Measurements from ENCODE around the gene RUNX3.
"Not testable (repeated sequence)": the region's sequence is repeated elsewhere in the genome, so short reads cannot be mapped to it uniquely, and the experiment has no call there.

RUNX3 gene

DNA sequence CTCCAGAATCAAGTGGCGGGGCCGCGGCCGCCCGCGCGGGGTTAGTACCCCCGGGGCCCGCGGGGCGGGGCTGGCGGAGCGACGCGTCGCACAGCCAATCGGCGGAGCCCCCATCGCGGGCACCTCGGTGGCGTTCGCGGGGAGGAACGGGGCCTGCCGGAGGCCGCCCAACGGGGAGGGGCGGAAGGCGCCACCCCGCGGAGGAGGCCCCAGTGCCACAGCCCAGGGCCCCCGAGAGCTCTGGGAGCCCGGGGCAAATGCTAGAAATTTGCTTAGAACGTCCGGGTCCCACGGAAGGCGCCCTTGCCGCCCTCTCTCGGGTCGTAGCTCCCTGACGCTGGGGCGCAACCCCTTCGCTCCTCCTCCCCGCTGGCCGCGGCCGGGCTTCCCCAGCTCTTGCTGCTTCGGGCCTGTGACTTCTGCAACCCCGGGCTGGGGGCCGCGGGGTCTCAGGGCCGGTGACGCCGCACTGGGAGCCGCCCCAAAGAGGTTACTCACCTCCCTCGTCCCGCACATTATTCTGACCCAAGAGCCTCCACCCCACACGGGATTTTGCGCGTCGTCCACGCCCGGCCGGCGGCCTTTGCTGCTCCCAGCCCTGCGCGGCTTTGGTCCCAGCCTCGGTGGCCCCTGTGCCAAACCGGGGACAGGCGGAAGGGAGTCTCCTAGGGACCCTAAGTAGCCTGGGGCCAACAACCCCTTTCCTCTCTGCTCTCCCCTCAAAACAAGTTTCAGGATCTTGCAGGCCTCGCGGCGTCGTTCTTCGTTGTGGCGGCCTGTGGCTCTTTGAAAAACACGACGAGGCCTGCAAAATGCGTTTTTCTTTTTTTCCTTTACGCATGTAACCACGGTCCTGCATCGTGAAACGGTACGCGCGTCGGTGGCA is at the start of gene RUNX3:
Gene RUNX3, minus strand, starts transcription at position 17 of the 886 bp plus-strand sequence. CDS start 408 bp downstream, outside the sequence.
- no peak for FAIRE-seq

DNA sequence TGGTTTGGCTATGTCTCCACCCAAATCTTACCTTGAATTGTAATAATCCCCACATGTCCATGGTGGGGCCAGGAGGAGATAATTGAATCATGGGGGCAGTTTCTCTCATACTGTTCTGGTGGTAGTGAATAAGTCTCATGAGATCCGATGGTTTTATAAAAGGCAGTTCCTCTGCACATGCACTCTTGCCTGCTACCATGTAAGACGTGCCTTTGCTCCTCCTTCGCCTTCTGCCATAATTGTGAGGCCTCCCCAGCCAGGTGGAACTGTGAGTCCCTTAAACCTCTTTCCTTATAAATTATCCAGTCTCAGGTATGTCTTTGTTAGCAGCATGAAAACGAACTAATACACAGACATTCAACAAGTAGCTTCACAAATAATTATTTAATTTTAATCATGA is 49.2 kb upstream of the RUNX3 start:
- FAIRE-seq, result not testable (repeated sequence)

DNA sequence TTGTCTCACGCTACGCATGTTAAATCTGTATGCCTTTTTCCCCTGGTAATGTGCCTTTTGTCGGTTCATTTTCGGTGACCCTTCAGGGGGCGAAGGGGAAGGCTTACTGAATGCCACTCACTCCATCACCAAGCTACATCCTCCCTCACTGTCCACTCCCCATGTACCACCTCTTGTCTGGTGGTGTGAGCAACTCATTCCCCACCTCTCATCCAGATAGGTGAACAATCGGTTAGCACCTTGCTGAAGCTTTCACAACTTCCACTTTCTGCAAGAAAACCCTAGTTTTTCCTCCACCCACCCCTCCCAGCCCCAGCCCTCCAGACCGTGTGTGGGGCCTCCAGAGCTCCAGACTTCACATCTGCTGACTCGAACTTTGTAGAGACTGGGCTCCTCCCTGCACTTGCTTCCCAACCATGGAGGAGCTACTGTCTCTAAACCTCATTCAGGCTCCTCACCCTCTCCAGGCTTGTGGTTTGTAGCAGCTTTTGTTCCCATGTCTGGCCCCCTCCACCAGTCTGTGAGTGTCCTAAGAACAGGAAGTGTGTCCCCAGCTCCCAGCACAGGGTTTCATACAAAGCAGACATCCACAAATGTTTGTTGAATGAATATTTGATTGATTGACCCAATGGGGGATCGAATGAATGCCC is 48.4 kb upstream of the RUNX3 start:
- no peak for FAIRE-seq

DNA sequence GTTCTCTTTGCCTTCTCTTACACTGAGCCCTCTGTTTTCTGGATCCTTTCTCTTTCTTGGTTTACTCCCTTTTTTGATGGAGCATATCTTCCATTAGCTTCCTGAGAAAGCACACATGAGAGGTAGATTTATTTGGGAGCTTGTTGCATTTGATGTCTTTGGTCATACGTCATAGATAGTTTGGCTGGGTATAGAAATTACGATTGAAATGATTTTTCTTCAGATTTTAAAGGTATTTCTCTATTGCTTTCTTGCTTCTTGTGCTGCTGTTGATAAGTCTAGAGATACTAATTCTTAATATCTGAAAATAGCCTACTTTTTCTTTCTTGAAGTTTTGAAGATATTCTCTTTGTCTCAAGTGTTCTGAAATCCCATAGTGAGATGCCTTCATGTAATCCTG is 45.3 kb upstream of the RUNX3 start:
- no peak for FAIRE-seq

DNA sequence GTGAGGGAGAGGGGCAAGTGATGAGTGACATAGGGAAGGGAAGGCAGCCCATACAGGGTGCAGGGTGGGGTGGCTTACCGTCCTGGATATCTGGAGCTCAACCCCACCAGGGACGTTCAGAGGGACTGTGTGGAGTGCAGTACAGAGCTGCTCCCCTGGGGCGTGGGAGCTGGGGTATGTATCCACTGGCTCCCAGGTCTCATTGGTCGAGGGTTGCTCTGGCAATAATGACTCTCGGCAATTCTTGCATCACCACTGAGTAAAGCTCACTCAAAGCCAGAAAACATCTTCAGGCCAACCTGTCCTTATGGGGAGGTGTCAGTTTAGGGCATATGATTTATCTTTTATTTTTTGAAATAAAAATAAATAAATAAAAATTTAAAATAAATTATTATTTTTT is 43.2 kb upstream of the RUNX3 start:
- FAIRE-seq, result no peak

DNA sequence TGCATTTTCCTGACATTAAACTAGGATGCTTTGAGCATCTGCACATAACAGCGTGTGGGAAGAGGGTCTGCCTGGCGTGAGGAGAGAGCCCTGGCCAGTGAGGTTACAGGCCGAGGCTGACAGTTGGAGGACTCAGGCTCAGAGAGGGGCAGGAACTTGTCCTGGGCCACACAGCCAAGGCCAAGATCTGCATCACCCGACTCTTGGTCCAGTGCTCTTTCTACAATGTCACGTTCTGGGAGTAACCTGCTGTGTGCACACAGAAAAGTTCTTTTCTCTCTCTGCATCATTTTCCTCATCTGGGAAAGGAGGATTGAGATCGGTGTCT is 42.8 kb upstream of the RUNX3 start:
- FAIRE-seq, result no peak

DNA sequence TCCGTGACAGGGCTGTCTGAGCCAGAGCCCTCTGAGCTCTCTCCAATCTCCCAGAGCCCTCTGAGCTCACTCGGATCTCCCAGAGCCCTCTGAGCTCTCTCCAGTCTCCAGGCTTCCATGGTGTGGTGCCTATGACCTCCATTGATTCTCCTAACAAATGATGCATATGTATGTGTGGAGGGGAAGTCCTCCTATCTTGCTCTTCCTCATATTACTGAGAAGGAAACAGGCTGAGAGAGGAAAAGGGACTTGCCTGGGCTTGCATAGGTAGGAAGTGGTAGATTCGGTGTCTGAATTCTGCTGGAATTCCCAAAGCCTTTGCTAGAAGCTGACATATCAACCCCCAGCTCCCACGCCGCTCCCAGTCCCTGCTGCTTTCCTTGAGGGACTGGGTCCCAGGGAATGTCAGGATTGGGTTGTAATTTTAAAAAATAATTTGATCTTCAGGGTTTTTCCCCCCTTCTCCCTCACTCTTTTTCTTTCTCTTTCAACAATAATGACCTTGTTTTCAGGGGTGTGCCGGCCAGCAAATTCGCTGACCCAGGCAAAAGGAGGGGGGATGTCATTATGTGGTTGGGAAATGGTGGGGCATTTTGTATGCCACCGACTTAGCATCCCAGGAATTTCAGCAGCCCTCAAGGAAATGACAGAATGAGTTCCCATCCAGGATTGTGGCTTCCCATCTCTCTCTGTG is 42.3 kb upstream of the RUNX3 start:
- no peak for FAIRE-seq

DNA sequence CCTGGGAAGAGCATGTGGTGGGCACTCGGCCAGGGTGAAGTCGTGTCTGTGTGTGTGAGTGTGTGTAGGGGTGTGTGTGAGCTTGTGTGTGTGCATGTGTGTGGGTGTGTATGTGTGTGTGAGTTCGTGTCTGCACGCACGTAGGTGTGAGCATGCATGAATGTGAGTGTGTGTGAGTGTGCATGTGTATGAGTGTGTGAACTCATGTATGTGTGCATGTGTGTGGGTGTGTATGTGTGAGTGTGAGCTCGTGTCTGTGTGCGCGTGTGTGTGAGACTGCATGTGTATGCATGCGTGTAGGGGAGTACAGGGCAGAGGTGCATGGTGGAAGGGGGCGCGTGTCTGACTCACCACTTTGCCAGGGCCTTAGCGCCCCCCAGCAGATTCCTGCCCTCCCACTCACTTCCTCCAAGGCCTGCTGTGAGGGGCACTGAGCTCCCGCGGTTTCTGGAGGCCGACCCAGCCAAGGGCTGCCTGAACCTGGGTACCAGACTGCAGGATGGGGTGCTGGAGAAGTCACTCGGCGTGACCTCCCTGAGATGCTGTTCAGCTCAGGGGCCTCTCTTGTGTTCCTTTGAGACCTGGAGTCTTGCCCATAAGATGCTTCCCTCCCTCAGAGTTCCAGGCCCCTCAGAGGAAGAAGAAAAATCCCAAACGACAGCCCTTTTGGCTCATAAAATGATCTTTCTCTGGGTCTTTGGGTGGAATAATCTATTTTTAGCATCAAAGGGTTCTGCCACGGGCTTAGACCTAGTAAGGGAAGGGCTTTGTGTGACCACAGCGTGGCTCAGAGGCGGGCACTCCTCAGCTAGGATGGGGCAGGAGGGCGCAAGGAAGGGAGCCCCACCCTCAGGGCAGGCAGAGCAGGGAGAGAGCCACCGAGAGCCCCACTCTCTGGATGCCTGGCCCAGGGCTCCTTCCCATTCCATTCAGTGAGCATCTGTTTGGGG is 41.1 kb upstream of the RUNX3 start:
- FAIRE-seq, result no peak

DNA sequence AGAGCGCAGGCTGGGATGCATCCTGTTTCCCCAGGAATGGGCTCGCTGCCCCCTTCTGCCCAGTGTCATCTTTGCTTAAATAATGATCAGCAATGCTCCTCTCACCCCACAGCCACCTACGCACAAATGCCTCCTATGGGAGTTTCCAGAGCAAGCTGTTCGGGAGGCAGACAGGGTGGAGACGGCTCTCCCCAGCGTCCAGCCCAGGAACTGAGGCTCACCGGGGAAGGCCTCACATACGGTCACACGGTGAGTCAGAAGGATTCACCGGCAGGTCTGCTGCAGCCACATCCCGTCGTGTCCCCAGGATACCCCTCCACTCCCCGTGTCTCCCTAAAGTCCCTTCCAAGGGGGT is 40.3 kb upstream of the RUNX3 start:
- FAIRE-seq, result no peak

DNA sequence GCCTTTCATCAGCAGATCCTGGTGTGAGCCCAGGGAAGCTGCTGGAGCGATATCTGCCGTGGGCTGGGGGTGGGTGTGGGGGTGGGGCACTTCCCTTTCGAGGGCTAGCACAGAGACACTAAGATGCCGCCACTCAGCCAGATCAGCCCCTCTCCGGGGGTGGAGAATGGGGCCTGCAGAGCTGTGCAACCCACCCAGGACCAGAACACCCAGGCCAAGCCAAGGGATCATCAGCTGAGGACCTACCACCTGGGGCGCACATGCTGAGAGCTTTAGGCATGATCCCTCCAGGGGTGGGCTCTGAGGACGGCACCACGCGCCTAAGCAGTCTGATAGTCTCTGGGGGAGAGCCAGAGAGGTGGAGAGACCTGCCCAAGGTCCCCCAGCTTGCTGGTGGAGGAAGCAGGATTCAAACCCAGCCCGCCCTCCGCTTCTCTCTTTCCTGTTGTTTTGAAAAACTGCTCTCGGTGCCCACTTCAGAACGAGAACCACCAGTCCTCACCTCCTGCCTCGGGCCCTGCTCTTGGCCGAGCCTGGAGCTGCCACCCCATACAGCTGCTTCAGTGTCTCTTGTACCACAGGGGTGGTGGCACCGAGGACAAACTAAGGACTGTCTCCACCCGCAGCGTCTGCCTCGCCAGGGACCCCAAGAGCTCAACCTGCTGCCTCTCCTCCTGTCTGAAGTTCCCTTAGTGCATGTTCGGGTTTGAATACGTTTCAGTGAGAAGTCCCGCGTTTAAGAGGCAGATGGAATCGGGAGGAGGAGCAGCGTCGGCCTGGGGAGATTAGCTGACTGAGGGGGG is 39.7 kb upstream of the RUNX3 start:
- FAIRE-seq, result no peak

DNA sequence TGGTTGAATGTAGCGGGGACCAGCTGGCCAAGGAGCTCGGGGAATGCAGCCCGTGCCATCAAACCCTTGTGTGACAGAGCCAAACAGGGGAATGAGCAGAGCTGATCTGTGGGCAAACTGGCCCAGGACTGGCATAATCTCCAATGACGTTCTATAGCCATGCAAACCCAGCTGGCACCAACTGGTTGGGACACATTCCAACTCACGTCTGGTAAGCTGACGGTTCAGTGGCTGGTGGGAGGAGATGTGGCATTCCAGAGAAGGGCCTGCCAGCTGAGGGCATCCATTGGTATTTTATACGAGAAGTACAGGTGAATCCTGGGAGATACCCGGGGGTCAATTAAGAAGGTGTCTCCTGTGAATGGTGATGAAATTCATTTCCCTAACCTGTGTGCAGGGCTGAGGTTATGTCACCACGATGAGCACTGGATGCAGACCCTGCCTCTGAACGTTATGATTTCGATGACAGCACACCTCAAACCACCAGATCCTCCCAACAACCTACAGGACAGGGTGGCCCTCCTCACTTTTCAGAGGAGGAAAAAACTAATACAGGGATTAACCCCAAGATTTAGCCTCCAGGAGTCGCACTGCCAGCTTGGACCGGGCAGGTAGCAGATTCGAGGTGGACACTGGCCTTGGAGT is 39.0 kb upstream of the RUNX3 start:
- FAIRE-seq, result no peak

DNA sequence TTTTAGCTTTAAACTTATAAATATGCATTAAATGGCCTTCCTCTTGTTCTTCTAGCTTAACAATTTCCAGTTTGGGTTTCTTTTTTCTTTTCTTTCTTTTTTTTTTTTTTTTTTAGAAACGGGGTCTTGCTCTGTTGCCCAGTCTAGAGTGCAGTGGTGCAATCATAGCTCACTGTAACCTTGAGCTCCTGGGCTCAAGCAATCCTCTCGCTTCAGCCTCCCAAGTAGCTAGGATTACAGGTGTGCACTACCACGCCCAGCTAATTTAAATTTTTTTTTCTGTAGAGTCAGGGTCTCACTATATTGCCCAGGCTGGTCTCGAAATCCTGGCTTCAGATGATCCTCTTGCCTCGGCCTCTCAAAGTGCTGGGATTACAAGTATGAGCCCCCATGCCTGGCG is 37.9 kb upstream of the RUNX3 start:
- no peak for FAIRE-seq

DNA sequence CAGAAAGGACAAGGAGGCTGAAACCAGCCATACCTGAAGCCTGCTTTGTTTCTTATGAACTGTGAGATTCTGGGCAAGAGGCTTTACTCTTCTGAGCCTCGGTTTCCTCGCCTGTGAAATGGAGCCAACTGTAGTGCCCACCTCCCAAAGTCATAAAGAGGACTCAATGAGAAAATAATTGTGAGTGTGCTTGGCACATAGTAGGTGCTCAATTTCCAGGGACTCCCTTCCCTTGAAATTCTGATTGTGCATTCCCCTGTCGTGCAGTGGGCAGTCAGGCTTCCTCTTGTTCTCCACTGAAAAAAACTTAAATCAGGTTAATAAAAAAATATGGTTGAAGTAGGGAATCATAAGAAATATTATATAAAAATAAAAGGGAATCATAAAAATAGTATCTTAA is 37.5 kb upstream of the RUNX3 start:
- FAIRE-seq, result no peak

DNA sequence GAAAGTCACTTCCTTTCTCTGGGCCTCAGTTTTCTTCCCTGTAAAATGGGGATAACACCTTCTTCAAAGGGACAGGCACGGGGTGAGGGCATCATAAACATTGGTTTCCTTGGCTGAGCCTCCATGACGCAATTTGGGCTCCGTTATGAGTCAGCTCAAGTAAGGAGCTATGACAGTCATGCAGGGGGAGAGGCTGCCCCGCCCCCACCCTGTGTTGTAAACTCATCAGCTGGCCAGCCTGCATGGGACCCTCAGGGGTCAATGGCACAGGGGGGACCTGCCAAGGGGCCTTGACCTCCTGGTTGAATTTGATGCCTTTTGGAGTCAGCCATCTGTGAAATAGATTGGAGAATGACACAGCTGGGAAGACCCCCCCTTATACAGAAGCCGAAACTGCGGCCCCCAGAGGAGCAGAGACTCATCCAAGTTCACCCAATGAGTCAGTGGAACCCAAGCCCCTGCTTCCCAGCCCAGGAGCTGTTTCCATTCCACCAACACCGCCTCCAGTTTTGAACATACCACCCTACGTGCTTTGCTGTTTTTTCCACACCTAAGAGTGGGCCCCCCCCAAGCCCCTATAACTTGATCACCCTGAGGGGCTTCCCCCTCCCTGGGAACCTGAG is 36.8 kb upstream of the RUNX3 start:
- no peak for FAIRE-seq

DNA sequence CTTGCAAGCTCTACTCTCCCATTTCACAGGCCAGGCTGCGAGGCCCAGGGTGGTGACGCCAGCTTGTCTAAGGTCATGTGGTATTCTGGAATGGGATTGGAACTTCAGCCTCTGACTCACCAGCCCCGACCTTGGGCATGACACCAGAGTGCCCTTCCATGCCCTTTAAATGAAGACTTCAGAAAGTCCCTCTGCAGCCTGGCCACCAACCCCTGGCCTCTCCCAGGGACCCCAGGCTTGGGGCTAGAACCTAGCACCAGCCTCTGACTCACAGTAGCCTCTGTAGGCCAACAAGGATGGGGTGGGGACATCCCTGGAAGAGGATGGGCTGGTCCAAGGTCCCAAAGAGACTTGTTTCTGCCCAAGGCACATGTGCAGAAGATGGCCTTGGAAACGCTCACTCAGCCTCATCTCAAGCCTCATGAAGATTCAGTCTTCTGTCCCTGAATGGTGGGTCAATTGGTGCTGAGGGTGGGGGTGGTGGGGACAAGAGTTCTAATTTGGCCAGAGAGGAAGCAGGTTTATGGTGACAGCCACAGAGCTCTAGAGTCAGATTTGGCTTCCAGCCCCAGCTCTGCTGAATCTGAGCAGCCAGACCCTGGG is 36.1 kb upstream of the RUNX3 start:
- no peak for FAIRE-seq

DNA sequence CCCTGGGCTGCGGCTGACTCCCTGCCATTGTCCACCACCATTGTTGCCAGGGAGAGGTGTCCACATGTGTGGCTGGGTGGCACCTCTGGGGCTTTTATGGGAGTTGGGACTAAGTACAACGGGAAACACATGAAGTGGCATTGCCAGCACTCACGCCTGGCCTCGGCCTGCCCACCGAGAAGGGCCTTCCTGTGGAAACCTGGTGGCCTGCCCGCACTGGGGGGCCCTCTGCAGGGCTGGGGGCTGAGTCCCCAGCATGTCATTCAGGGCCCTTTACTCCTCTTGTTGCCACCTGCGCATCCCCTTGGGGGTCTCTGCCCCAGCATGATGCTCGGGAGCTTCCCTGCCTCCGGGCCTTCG is 35.5 kb upstream of the RUNX3 start:
- FAIRE-seq, result no peak

DNA sequence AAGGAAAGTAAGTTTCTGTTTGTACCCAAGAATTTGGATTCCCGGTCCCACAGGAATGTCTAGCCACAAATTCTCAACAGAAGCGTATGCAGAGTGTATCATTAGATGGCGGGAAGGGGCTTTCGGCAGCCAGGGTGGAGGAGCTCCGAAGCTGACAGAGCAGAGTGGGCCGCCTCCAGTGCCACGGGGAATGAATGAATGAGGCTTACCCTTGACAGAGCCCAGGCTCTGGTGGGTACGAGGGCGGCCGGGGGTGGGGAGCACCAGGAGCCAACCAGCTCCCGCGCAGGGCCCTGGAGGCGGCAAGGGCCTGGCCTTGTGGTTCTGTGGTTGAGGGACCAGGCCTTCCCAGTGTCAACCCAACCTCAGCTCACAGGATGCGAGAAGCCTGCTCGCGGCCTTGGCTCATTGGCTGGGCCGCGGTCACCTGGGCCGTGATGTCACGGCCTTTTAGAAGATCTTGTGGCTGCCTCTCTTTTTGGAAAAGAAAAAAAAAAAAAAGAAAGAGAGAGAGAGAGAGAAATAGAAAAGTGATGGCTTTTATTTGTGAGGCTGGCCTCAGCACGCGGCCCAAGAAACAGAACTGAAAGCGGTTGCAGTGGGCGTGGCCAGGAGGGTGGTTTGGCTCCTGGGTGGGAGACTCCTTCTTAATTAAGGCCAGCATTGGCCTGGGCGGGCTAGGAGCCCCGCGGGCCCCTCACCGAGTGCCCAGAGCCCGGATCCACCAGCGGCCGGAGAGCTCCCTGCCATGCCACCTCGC is 34.9 kb upstream of the RUNX3 start:
- no peak for FAIRE-seq

DNA sequence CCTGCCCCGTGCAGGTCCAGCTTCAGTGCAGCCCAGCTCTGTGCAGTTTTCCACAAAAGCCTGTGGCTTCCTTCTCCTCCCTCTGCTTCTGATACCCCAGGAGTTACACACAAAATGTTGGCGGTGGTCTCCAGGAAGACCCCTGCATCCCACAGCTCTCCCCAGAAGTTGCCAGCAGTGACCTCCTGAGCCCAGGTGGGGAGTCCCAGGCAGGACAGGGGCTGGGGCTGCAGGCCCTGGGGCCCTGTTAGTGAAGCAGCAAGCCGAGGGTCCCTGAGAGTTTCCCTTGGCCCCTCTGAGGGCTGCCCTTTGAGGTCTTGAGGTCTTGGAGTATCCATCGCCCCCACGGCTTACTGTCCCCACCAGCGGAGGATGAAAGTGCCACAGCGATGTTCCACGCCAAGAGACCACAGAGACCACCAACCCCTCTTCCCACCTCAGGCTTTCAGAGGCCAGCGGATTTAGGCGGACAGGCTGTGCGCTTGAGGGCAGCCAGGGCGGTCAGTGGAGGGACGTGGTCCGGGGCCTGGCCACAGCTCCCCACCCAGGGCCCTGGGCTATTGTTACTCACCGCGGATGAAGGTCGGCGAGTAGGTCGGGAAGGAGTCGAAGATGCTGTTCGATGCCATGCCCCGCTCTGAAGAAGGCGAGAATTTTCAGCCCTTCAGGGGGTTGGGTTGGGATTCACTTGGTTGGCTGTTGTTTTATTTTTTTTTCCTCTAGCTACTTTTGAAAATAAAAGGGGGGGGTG is 34.0 kb upstream of the RUNX3 start:
- no peak for FAIRE-seq

Data from islet of Langerhans (tissue), 1 donor.